Measurements from ENCODE around the gene B3GNT3.

- TF ChIP-seq CTCF (IDR thresholded peaks at IDR 0.05) (no peak), POLR2A (IDR thresholded peaks at IDR 0.05) (no peak)
Measured at GRCh38 chr19:17767559-17767958, 27.4 kb upstream of the B3GNT3 start.
